IMR-90 (cell line): ENCODE measurements around the gene SELENOM. TPM values are rescaled to one million over a fixed set of nuclear protein-coding genes. Genes with fewer than 3 reads are reported as not detected.

Experiments used
- ATAC-seq: fragments of 200-7000 bp; cut with Tn5 transposase; 2 replicates; pipeline ENCODE4 v1.9.1; 2020; ENCODE audit warnings: low read depth, mild to moderate bottlenecking, moderate library complexity
- BruUV-seq: library from RNA; stranded (reverse); fragments of 400-500 nt; replicated peaks from 2 replicates; lab custom pipeline; 2021; lab: Mats Ljungman, UMichigan
- CTCF ChIA-PET: fragments of 300-600 bp; formaldehyde crosslinking; extraction: SDS; loops from one replicate; lab custom pipeline; 2021; ENCODE audit warnings: antibody characterized with exemption; lab: Yijun Ruan, JAX
- POLR2A ChIA-PET: fragments of 300-600 bp; sonication (Branson Sonifier 250); formaldehyde crosslinking; loops from one replicate; lab custom pipeline; 2022; ENCODE audit warnings: antibody characterized with exemption; ENCODE audit not compliant: unreplicated experiment; lab: Charles Lee
- DNase-seq: peaks from one replicate; pipeline ENCODE4 v3.0.0; 2013
- H2AFZ ChIP-seq: replicated peaks from 2 replicates; pipeline ENCODE3; 2013; ENCODE audit warnings: low read length, mild to moderate bottlenecking; ENCODE audit not compliant: poor library complexity
- H2AK5ac ChIP-seq: 2 replicates; pipeline ENCODE4 v1.6.1; 2013; ENCODE audit warnings: low read depth, low read length, inconsistent platforms
- H2AK9ac ChIP-seq: replicated peaks from 2 replicates; pipeline ENCODE3; 2013; ENCODE audit warnings: mild to moderate bottlenecking, low read depth, low read length, moderate library complexity; ENCODE audit not compliant: poor library complexity
- H2BK120ac ChIP-seq: 2 replicates; pipeline ENCODE4 v1.6.1; 2013; ENCODE audit warnings: low read depth, low read length, inconsistent platforms
- H2BK15ac ChIP-seq: 3 replicates; pipeline ENCODE4 v1.6.1; 2013; ENCODE audit warnings: low read depth, low read length, inconsistent platforms
- H2BK20ac ChIP-seq: 2 replicates; pipeline ENCODE4 v1.6.1; 2013; ENCODE audit warnings: low read depth, mild to moderate bottlenecking, inconsistent platforms, low read length, moderate library complexity
- H2BK5ac ChIP-seq: 2 replicates; pipeline ENCODE4 v1.6.1; 2013; ENCODE audit warnings: mild to moderate bottlenecking, low read depth, low read length, inconsistent platforms; ENCODE audit not compliant: poor library complexity, severe bottlenecking
- H3K14ac ChIP-seq: replicated peaks from 2 replicates; pipeline ENCODE4 v1.6.1; 2013; ENCODE audit warnings: low read depth, low read length, inconsistent platforms
- H3K18ac ChIP-seq: 2 replicates; pipeline ENCODE4 v1.6.1; 2013; ENCODE audit warnings: low read depth, low read length, control low read depth
- H3K23ac ChIP-seq: 2 replicates; pipeline ENCODE4 v1.6.1; 2013; ENCODE audit warnings: low read depth, low read length, inconsistent platforms
- H3K27ac ChIP-seq: 2 replicates; pipeline ENCODE4 v1.5.1; 2013; ENCODE audit warnings: mild to moderate bottlenecking, control low read depth, low read length; ENCODE audit not compliant: insufficient read depth
- H3K27me3 ChIP-seq: 2 replicates; pipeline ENCODE4 v1.6.1; 2013; ENCODE audit warnings: low read length; ENCODE audit not compliant: control insufficient read depth, insufficient read depth
- H3K36me3 ChIP-seq: 2 replicates; pipeline ENCODE4 v1.6.1; 2013; ENCODE audit warnings: low read length, mixed read lengths; ENCODE audit not compliant: control insufficient read depth, insufficient read depth
- H3K4ac ChIP-seq: 2 replicates; pipeline ENCODE4 v1.6.1; 2013; ENCODE audit warnings: low read depth, low read length, inconsistent platforms
- H3K4me1 ChIP-seq: 2 replicates; pipeline ENCODE4 v1.6.1; 2013; ENCODE audit warnings: low read length, mixed read lengths; ENCODE audit not compliant: control insufficient read depth, insufficient read depth
- H3K4me2 ChIP-seq: 2 replicates; pipeline ENCODE4 v1.6.1; 2013; ENCODE audit warnings: low read depth, mild to moderate bottlenecking, control low read depth, low read length, moderate library complexity
- H3K4me3 ChIP-seq: 2 replicates; pipeline ENCODE4 v1.5.1; 2013; ENCODE audit warnings: low read depth, mild to moderate bottlenecking, control low read depth, low read length, moderate library complexity; ENCODE audit not compliant: insufficient read depth
- H3K56ac ChIP-seq: 2 replicates; pipeline ENCODE4 v1.6.1; 2013; ENCODE audit warnings: low read length, inconsistent platforms; ENCODE audit not compliant: insufficient read depth; ENCODE audit errors: extremely low read depth
- H3K79me1 ChIP-seq, 2 experiments: 2 replicates each; pipeline ENCODE4 v1.6.1; 2013; ENCODE audit warnings: low read length in 2 of 2, inconsistent platforms in 1 of 2, low read depth in 1 of 2
- H3K9ac ChIP-seq: 2 replicates; pipeline ENCODE4 v1.6.1; 2013; ENCODE audit warnings: low read depth, low read length, control low read depth
- H3K9me1 ChIP-seq: 2 replicates; pipeline ENCODE4 v1.6.1; 2013; ENCODE audit warnings: low read length, inconsistent platforms; ENCODE audit not compliant: insufficient read depth
- H3K9me3 ChIP-seq: 2 replicates; pipeline ENCODE4 v1.6.1; 2013; ENCODE audit warnings: low read length; ENCODE audit not compliant: control insufficient read depth, insufficient read depth
- H4K20me1 ChIP-seq: 2 replicates; pipeline ENCODE4 v1.6.1; 2013; ENCODE audit warnings: low read length, inconsistent platforms; ENCODE audit not compliant: insufficient read depth
- H4K5ac ChIP-seq: 2 replicates; pipeline ENCODE4 v1.6.1; 2013; ENCODE audit warnings: mild to moderate bottlenecking, low read depth, low read length, control low read depth
- H4K8ac ChIP-seq, 2 experiments: 2 replicates each; pipeline ENCODE4 v1.6.1; 2013; ENCODE audit warnings: low read depth in 2 of 2, low read length in 2 of 2, control low read depth in 1 of 2, inconsistent platforms in 1 of 2
- H4K91ac ChIP-seq: 2 replicates; pipeline ENCODE4 v1.6.1; 2013; ENCODE audit warnings: low read depth, low read length, inconsistent platforms; ENCODE audit not compliant: insufficient read depth
- BHLHE40 ChIP-seq: fragments of 150-350 bp; IDR thresholded peaks from 2 replicates; pipeline ENCODE4 v1.6.1; 2016; ENCODE audit warnings: mild to moderate bottlenecking, low read depth, low read length
- CEBPB ChIP-seq: IDR thresholded peaks from 2 replicates; pipeline ENCODE4 v1.6.1; 2012; ENCODE audit warnings: low read depth, low read length, improper control_type of control experiment
- CHD1 ChIP-seq: IDR thresholded peaks from 2 replicates; pipeline ENCODE4 v1.6.1; 2012; ENCODE audit warnings: low read depth, low read length, improper control_type of control experiment
- FOS ChIP-seq: fragments of 150-350 bp; IDR thresholded peaks from 2 replicates; pipeline ENCODE4 v1.6.1; 2016; ENCODE audit warnings: low read depth, low read length
- MAFK ChIP-seq: IDR thresholded peaks from 2 replicates; pipeline ENCODE4 v1.6.1; 2012; ENCODE audit warnings: low read depth, low read length, improper control_type of control experiment
- MAZ ChIP-seq: IDR thresholded peaks from 2 replicates; pipeline ENCODE4 v1.6.1; 2012; ENCODE audit warnings: low read depth, mild to moderate bottlenecking, low read length, improper control_type of control experiment, moderate library complexity, borderline replicate concordance
- MXI1 ChIP-seq: IDR thresholded peaks from 2 replicates; pipeline ENCODE4 v1.6.1; 2012; ENCODE audit warnings: low read depth, mild to moderate bottlenecking, low read length, moderate library complexity, borderline replicate concordance
- NFE2L2 ChIP-seq: fragments of 150-350 bp; IDR thresholded peaks from 2 replicates; pipeline ENCODE4 v1.6.1; 2016; ENCODE audit warnings: low read depth, mild to moderate bottlenecking, low read length
- POLR2A ChIP-seq: IDR thresholded peaks from 2 replicates; pipeline ENCODE4 v1.6.1; 2012; ENCODE audit warnings: mild to moderate bottlenecking, low read depth, low read length
- SMC3 ChIP-seq: fragments of 150-350 bp; IDR thresholded peaks from 2 replicates; pipeline ENCODE4 v1.6.1; 2016; ENCODE audit warnings: low read depth, mild to moderate bottlenecking, antibody characterized with exemption, low read length, moderate library complexity
- WGBS, 2 experiments: methylation state at CpG; one replicate each; pipeline versions ENCODE4 v1.1.5 to v1.1.7; 2013; ENCODE audit warnings: missing lambda C conversion rate in 2 of 2; ENCODE audit not compliant: insufficient read length in 1 of 2; ENCODE audit errors: extremely low coverage in 2 of 2; 5-methylcytosine and 5-hydroxymethylcytosine counted together
- dilution Hi-C: fragments of 300-500 bp; cut with HindIII; formaldehyde crosslinking; loops from one replicate; pipeline ENCODE4 v1.14.3; 2018; ENCODE audit warnings: low sequenced_read_pairs; ENCODE audit not compliant: unreplicated experiment
- in situ Hi-C: fragments of 300-500 bp; cut with MboI; formaldehyde crosslinking; loops from 3 replicates; pipeline ENCODE4 v1.14.3; 2019; ENCODE audit warnings: low sequenced_read_pairs, inconsistent platforms, mixed read lengths
- intact Hi-C: fragments of 100-400 bp; cut with micrococcal nuclease; formaldehyde crosslinking; loops from 2 replicates; pipeline ENCODE4 v1.10.0; 2022
- polyA plus RNA-seq, 3 experiments: library from polyadenylated mRNA; depleted of rRNA; stranded (reverse); fragments of >200 nt; gene quantifications; 2 replicates each; pipeline ENCODE4 v1.2.3, GENCODE V29; 2012; ENCODE audit warnings: low replicate concordance in 1 of 3
- total RNA-seq: library from RNA; depleted of rRNA; stranded (reverse); fragments of >200 nt; gene quantifications from 2 replicates; pipeline ENCODE4 v1.2.3, GENCODE V29; 2012
- TF ChIP-seq, protein P1 (sequence below): fragments of 150-350 bp; IDR thresholded peaks from 2 replicates; pipeline ENCODE4 v1.6.1; 2017; ENCODE audit warnings: mild to moderate bottlenecking, antibody characterized with exemption, low read length, low read depth

SELENOM gene
- total and polyA plus RNA-seq, 2 of the 4 experiments (the other 2 are of a cell fraction): 46.2 to 270 TPM

GRCh38 chr22:31068970-31069369, 38.4 kb downstream of the SELENOM start:
- Histone ChIP-seq H3K4me1 (no peaks in the 10 kb centered on the region), H4K8ac (no peak overlapping the region), H3K9me3 (no peaks in the 10 kb centered on the region), H2AFZ (no peak overlapping the region), H2AK5ac (no peak overlapping the region), H2BK20ac (no peak overlapping the region), H3K27ac (no peak overlapping the region), H4K5ac (no peak overlapping the region), H2BK120ac (no peak overlapping the region), H2BK15ac (no peak overlapping the region), H3K36me3 (no peaks in the 10 kb centered on the region), H3K4me3 (no peak overlapping the region), H3K23ac (no peak overlapping the region), H3K27me3 (no peaks in the 10 kb centered on the region), H3K79me1 (no peaks in the 10 kb centered on the region), H4K20me1 (no peaks in the 10 kb centered on the region), H3K4ac (no peak overlapping the region), H3K18ac (no peak overlapping the region), H2AK9ac (no peak overlapping the region), H3K14ac (no peak overlapping the region; the same call in 1 of the 2 replicates), H4K91ac (no peak overlapping the region), H2BK5ac (no peak overlapping the region), H3K9ac (no peak overlapping the region), H3K56ac (no peak overlapping the region), H3K9me1 (peaks cover 3% of the 10 kb centered on the region; the same call in 1 of the 2 replicates), H3K4me2 (no peak overlapping the region)
- no CpG with 5 or more reads among the region's 11 CpGs for WGBS, 2 experiments
- BruUV-seq: no TSS peak
- intact Hi-C loops (no loop called here), dilution Hi-C loops (no loop called here), in situ Hi-C loops (no loop called here)
- CTCF ChIA-PET: no interaction called here
- TF ChIP-seq CHD1 (no peak), MXI1 (no peak), MAZ (no peak), BHLHE40 (no peak), NFE2L2 (no peak), POLR2A (no peak), CEBPB (no peak), FOS (no peak), MAFK (no peak), SMC3 (no peak)
- TF ChIP-seq, protein P1, sequence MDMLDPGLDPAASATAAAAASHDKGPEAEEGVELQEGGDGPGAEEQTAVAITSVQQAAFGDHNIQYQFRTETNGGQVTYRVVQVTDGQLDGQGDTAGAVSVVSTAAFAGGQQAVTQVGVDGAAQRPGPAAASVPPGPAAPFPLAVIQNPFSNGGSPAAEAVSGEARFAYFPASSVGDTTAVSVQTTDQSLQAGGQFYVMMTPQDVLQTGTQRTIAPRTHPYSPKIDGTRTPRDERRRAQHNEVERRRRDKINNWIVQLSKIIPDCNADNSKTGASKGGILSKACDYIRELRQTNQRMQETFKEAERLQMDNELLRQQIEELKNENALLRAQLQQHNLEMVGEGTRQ: no peak
- ATAC-seq (no peak), DNase-seq (no peak)
- POLR2A ChIA-PET: no interaction called here
